K562 (cell line): ENCODE measurements around the gene MATN1. TPM values are rescaled to one million over a fixed set of nuclear protein-coding genes. Genes with fewer than 3 reads are reported as not detected.

Source experiments
- CCAR2 ChIP-seq: fragments of 200-400 bp; formaldehyde crosslinking; IDR thresholded peaks from 2 replicates; pipeline ENCODE4 v1.6.1; 2017; ENCODE audit warnings: mild to moderate bottlenecking, low read depth, low read length
- NR2C2 ChIP-seq, 2 experiments: fragments of 200-800 bp in 1 of 2; sonication (Bioruptor generic) in 1 of 2; sonication (generic) in 1 of 2; formaldehyde crosslinking in 1 of 2; IDR thresholded peaks; 2 replicates each; pipeline versions ENCODE4 v1.6.1 to v1.8.0; 2016 to 2022; ENCODE audit warnings: mild to moderate bottlenecking in 1 of 2, missing compliant biosample characterization in 1 of 2, missing genetic modification characterization in 1 of 2, missing genetic modification reagents in 1 of 2
- SRSF9 ChIP-seq: fragments of 200-400 bp; formaldehyde crosslinking; IDR thresholded peaks from 2 replicates; pipeline ENCODE4 v1.6.1; 2017; ENCODE audit warnings: low read depth, low read length, borderline replicate concordance
- polyA plus RNA-seq, 8 experiments: library from polyadenylated mRNA; depleted of rRNA in 4 of 8; stranded (reverse) in 5 of 8; unstranded in 3 of 8; fragments of >200 nt; fragmentation: Nextera tagmentation in 2 of 8; fragmentation: Illumina TruSeq in 1 of 8; extraction: Ambion mirVana in 2 of 8; extraction: Trizol in 1 of 8; gene quantifications; 2 replicates each; pipeline versions ENCODE4 v1.2.1 to v1.2.3, GENCODE V29; 2011 to 2014; ENCODE audit warnings: inconsistent platforms in 1 of 8, missing spikeins in 1 of 8
- total RNA-seq, 7 experiments: library from RNA; depleted of rRNA in 6 of 7; stranded (reverse); fragments of >200 nt in 6 of 7; fragmentation: Illumina TruSeq in 2 of 7; extraction: Trizol in 2 of 7; gene quantifications; 2 replicates each; pipeline versions ENCODE4 v1.2.1 to v1.2.3, GENCODE V29; 2011 to 2021; ENCODE audit warnings: low replicate concordance in 1 of 7
- TF ChIP-seq, protein P1 (sequence below): fragments of 250-450 bp; sonication (Bioruptor Pico); IDR thresholded peaks from 2 replicates; pipeline ENCODE4 v1.4.0; 2020; ENCODE audit warnings: mild to moderate bottlenecking, moderate library complexity
- TF ChIP-seq, protein P2 (sequence below): fragments of 450-650 bp; IDR thresholded peaks from 2 replicates; pipeline ENCODE4 v1.6.1; 2016; ENCODE audit warnings: antibody characterized with exemption
- TF ChIP-seq, protein P3 (sequence below): fragments of 250-450 bp; sonication (Bioruptor Pico); IDR thresholded peaks from 2 replicates; pipeline ENCODE4 v1.8.0; 2022; ENCODE audit warnings: moderate library complexity, mild to moderate bottlenecking, inconsistent platforms
- TF ChIP-seq, protein P4 (sequence below): fragments of 450-650 bp; IDR thresholded peaks from 2 replicates; pipeline ENCODE4 v1.6.1; 2016
- TF ChIP-seq, protein P5 (sequence below): sonication (generic); formaldehyde crosslinking; IDR thresholded peaks from 2 replicates; pipeline ENCODE4 v1.8.0; 2022; ENCODE audit warnings: missing genetic modification reagents, mild to moderate bottlenecking, moderate library complexity, borderline replicate concordance

Gene MATN1
- total and polyA plus RNA-seq, 9 of the 15 experiments (the other 6 are each of a cell fraction or from before 2014, with no cell fraction given): 0.10 to 2.3 (median 1.2) TPM

DNA sequence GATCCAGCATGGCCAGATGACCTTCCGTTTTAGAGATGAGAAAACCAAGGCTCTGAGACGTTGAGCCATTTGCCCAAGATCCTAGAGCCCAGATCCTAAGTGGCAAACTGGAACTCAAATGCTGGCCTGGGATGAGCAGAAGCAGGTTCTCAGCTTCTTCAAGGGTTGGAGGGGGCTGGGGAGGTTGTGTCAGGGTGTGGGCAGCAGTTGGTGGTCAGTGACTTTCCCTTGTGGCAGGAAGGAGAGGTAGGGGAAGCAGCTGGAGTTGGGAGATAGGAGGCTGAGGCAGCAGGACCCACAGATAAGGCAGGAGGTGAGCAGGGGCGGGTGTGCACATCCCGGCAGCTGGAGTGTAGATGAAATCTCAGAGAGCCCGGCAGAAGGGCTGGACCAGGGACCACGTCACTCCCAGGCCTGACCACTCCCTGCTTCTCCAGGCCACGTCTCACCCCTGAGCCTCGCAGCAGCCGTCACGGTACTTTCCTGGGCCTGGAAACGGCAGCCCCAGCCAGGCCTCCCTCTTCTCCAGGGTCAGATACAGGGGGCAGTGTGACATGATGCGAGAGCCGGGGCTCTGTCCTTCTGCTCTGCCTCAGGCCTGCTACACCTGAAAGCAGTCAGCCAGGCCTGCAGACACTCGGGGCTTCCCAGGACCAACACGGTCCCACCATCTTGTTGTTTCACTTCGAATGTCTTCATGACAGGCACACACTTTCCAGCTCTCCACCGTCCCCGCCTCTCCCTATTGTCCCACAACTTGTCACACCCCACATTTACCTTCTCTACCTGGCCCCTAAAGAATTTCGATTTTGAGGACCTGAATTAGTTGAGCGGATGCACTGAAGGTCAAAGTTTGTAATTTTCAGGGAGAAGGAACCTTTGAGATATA, 45.7 kb upstream of the MATN1 start (continued):
- TF ChIP-seq, protein P1, sequence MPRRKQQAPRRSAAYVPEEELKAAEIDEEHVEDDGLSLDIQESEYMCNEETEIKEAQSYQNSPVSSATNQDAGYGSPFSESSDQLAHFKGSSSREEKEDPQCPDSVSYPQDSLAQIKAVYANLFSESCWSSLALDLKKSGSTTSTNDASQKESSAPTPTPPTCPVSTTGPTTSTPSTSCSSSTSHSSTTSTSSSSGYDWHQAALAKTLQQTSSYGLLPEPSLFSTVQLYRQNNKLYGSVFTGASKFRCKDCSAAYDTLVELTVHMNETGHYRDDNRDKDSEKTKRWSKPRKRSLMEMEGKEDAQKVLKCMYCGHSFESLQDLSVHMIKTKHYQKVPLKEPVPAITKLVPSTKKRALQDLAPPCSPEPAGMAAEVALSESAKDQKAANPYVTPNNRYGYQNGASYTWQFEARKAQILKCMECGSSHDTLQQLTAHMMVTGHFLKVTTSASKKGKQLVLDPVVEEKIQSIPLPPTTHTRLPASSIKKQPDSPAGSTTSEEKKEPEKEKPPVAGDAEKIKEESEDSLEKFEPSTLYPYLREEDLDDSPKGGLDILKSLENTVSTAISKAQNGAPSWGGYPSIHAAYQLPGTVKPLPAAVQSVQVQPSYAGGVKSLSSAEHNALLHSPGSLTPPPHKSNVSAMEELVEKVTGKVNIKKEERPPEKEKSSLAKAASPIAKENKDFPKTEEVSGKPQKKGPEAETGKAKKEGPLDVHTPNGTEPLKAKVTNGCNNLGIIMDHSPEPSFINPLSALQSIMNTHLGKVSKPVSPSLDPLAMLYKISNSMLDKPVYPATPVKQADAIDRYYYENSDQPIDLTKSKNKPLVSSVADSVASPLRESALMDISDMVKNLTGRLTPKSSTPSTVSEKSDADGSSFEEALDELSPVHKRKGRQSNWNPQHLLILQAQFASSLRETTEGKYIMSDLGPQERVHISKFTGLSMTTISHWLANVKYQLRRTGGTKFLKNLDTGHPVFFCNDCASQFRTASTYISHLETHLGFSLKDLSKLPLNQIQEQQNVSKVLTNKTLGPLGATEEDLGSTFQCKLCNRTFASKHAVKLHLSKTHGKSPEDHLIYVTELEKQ (CRISPR knock-in tag): peak; percentile 73
- TF ChIP-seq, protein P2, sequence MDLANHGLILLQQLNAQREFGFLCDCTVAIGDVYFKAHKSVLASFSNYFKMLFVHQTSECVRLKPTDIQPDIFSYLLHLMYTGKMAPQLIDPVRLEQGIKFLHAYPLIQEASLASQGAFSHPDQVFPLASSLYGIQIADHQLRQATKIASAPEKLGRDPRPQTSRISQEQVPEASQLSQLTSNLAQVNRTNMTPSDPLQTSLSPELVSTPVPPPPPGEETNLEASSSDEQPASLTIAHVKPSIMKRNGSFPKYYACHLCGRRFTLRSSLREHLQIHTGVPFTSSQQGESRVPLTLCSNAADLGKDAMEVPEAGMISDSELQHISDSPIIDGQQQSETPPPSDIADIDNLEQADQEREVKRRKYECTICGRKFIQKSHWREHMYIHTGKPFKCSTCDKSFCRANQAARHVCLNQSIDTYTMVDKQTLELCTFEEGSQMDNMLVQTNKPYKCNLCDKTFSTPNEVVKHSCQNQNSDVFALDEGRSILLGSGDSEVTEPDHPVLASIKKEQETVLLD: peak; percentile 95
- TF ChIP-seq, protein P3, sequence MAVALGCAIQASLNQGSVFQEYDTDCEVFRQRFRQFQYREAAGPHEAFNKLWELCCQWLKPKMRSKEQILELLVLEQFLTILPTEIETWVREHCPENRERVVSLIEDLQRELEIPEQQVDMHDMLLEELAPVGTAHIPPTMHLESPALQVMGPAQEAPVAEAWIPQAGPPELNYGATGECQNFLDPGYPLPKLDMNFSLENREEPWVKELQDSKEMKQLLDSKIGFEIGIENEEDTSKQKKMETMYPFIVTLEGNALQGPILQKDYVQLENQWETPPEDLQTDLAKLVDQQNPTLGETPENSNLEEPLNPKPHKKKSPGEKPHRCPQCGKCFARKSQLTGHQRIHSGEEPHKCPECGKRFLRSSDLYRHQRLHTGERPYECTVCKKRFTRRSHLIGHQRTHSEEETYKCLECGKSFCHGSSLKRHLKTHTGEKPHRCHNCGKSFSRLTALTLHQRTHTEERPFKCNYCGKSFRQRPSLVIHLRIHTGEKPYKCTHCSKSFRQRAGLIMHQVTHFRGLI (CRISPR knock-in tag): peak; percentile 88; the same call in 1 of the 2 replicates
- TF ChIP-seq, protein P4, sequence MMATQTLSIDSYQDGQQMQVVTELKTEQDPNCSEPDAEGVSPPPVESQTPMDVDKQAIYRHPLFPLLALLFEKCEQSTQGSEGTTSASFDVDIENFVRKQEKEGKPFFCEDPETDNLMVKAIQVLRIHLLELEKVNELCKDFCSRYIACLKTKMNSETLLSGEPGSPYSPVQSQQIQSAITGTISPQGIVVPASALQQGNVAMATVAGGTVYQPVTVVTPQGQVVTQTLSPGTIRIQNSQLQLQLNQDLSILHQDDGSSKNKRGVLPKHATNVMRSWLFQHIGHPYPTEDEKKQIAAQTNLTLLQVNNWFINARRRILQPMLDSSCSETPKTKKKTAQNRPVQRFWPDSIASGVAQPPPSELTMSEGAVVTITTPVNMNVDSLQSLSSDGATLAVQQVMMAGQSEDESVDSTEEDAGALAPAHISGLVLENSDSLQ: peak; percentile 94
- peak; percentile 66; the same call in 1 of the 2 replicates for TF ChIP-seq CCAR2
- TF ChIP-seq, protein P5, sequence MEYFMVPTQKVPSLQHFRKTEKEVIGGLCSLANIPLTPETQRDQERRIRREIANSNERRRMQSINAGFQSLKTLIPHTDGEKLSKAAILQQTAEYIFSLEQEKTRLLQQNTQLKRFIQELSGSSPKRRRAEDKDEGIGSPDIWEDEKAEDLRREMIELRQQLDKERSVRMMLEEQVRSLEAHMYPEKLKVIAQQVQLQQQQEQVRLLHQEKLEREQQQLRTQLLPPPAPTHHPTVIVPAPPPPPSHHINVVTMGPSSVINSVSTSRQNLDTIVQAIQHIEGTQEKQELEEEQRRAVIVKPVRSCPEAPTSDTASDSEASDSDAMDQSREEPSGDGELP (CRISPR knock-in tag): peak; percentile 99
- TF ChIP-seq NR2C2 (CRISPR knock-in tag; IDR thresholded peaks at IDR 0.05): no peak; the same call in none of the 2 replicates
- peak; percentile 95 for TF ChIP-seq NR2C2 (tag; IDR thresholded peaks at IDR 0.05)
- no peak for TF ChIP-seq SRSF9
